ENCODE data around the gene TMBIM1.

TMBIM1 gene

DNA sequence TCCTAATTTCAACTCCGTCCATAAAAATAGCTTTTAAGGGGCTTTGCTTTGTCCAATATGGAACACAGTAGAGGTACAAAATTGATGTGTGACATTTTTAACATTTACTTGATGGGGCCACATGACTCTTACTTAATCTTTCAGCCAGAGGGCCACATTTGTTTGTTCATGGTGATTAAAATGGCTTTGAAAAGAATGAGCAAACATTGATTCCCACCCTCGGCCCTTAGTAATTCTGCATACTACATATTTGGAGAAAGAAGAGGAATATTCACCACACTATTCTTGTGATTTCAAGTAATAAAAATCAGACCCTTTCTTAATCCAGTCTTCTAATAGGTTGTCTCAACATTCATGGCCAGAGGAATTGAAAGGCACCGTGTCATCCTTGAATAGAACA is 57.8 kb downstream of the TMBIM1 start:
- no peak overlapping the region for H3K27ac ChIP-seq (ENCODE audit: low read depth, low read length)
- no peaks in the 10 kb centered on the region for H3K9me3 ChIP-seq (ENCODE audit: insufficient read depth, low read length)
- no peak overlapping the region for H3K4me2 ChIP-seq (ENCODE audit: low read depth, low read length, poor library complexity, severe bottlenecking)
- H3K36me3 ChIP-seq (ENCODE audit: low read length), result peaks cover 67% of the 10 kb centered on the region
- H3F3A ChIP-seq (ENCODE audit: insufficient read depth), result peaks cover 3% of the 10 kb centered on the region; the same call in 1 of the 2 replicates
- no peak overlapping the region for H3K9ac ChIP-seq (ENCODE audit: low read length)
- H3K27me3 ChIP-seq (ENCODE audit: low read length), result no peaks in the 10 kb centered on the region
- peaks cover 13% of the 10 kb centered on the region; the same call in 1 of the 2 replicates for H4K20me1 ChIP-seq (ENCODE audit: low read depth, low read length)
- H3K79me2 ChIP-seq (ENCODE audit: insufficient read depth, low read length), result peaks cover 23% of the 10 kb centered on the region
- no peaks in the 10 kb centered on the region for H3K9me2 ChIP-seq (replicated peaks; ENCODE audit: insufficient read depth, low read length)
- H2AFZ ChIP-seq (ENCODE audit: low read depth, low read length, severe bottlenecking), result no peak overlapping the region
- H3K4me3 ChIP-seq (ENCODE audit: insufficient read depth, low read length, poor library complexity, severe bottlenecking), result no peak overlapping the region
- TF ChIP-seq, protein P1, sequence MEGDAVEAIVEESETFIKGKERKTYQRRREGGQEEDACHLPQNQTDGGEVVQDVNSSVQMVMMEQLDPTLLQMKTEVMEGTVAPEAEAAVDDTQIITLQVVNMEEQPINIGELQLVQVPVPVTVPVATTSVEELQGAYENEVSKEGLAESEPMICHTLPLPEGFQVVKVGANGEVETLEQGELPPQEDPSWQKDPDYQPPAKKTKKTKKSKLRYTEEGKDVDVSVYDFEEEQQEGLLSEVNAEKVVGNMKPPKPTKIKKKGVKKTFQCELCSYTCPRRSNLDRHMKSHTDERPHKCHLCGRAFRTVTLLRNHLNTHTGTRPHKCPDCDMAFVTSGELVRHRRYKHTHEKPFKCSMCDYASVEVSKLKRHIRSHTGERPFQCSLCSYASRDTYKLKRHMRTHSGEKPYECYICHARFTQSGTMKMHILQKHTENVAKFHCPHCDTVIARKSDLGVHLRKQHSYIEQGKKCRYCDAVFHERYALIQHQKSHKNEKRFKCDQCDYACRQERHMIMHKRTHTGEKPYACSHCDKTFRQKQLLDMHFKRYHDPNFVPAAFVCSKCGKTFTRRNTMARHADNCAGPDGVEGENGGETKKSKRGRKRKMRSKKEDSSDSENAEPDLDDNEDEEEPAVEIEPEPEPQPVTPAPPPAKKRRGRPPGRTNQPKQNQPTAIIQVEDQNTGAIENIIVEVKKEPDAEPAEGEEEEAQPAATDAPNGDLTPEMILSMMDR (IDR thresholded peaks at IDR 0.05; ENCODE audit: insufficient read depth, low read length, poor library complexity, severe bottlenecking), result no peak
- TF ChIP-seq EZH2phosphoT487 (conservative IDR thresholded peaks at IDR 0.05; ENCODE audit: low read length), result no peak

DNA sequence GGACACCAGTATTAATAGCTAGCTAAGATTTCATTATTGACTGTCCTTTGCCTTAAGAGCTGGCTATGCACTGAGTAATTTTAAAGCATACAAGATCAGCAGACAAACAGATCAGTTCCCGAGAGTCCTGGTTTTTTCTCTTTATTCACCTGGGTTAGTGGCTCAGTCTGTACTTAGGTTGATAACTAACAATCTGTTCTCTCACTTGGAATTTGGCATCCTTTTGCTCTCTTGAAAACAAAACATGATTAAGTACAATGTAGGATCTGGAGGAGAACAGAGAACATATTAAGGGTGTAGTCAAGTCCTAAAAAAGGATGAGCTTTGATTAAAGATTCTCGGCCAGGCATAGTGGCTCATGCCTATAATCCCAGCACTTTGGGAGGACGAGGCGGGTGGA is 58.8 kb downstream of the TMBIM1 start:
- Histone ChIP-seq H3K79me2 (ENCODE audit: insufficient read depth, low read length) (peaks cover 31% of the 10 kb centered on the region), H3K9me3 (ENCODE audit: insufficient read depth, low read length) (no peaks in the 10 kb centered on the region), H2AFZ (ENCODE audit: low read depth, low read length, severe bottlenecking) (no peak overlapping the region), H4K20me1 (ENCODE audit: low read depth, low read length) (peaks cover 13% of the 10 kb centered on the region; the same call in 1 of the 2 replicates), H3K36me3 (ENCODE audit: low read length) (peaks cover 68% of the 10 kb centered on the region), H3K4me3 (ENCODE audit: insufficient read depth, low read length, poor library complexity, severe bottlenecking) (no peak overlapping the region), H3K9me2 (replicated peaks; ENCODE audit: insufficient read depth, low read length) (no peaks in the 10 kb centered on the region), H3K27me3 (ENCODE audit: low read length) (no peaks in the 10 kb centered on the region), H3K4me2 (ENCODE audit: low read depth, low read length, poor library complexity, severe bottlenecking) (no peak overlapping the region), H3K27ac (ENCODE audit: low read depth, low read length) (no peak overlapping the region), H3K9ac (ENCODE audit: low read length) (no peak overlapping the region), H3F3A (ENCODE audit: insufficient read depth) (peaks cover 13% of the 10 kb centered on the region; the same call in 1 of the 2 replicates)
- TF ChIP-seq, protein P1 (IDR thresholded peaks at IDR 0.05; ENCODE audit: insufficient read depth, low read length, poor library complexity, severe bottlenecking), result no peak
- no peak for TF ChIP-seq EZH2phosphoT487 (conservative IDR thresholded peaks at IDR 0.05; ENCODE audit: low read length)

DNA sequence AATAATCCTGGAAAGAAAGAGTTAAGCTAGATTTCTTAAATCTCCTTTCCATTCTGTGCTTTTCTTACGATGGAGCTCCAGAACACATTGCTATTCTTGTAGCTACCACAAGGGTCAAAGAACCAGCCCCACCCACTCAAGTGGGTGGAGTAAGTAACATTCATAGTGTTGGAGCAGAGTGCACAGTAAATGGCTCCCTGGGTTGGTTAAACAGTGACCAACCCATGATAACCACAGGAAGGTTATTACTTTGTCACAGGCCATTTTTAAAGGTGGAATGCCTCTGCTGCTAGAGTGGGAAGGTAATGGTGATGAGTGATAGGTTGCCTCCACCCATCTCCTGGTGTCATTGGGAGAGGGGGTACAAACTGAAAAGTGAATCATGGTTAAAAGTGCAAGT is 61.4 kb downstream of the TMBIM1 start:
- no peak overlapping the region for H3K9ac ChIP-seq (ENCODE audit: low read length)
- no peak overlapping the region for H3K27ac ChIP-seq (ENCODE audit: low read depth, low read length)
- H3K9me3 ChIP-seq (ENCODE audit: insufficient read depth, low read length), result no peaks in the 10 kb centered on the region
- no peaks in the 10 kb centered on the region for H3K9me2 ChIP-seq (replicated peaks; ENCODE audit: insufficient read depth, low read length)
- H3F3A ChIP-seq (ENCODE audit: insufficient read depth), result peaks cover 13% of the 10 kb centered on the region; the same call in 1 of the 2 replicates
- peaks cover 16% of the 10 kb centered on the region; the same call in 1 of the 2 replicates for H4K20me1 ChIP-seq (ENCODE audit: low read depth, low read length)
- H3K79me2 ChIP-seq (ENCODE audit: insufficient read depth, low read length), result peaks cover 40% of the 10 kb centered on the region
- no peak overlapping the region for H3K4me3 ChIP-seq (ENCODE audit: insufficient read depth, low read length, poor library complexity, severe bottlenecking)
- H3K4me2 ChIP-seq (ENCODE audit: low read depth, low read length, poor library complexity, severe bottlenecking), result no peak overlapping the region
- H3K36me3 ChIP-seq (ENCODE audit: low read length), result peaks cover 61% of the 10 kb centered on the region
- no peaks in the 10 kb centered on the region for H3K27me3 ChIP-seq (ENCODE audit: low read length)
- no peak overlapping the region for H2AFZ ChIP-seq (ENCODE audit: low read depth, low read length, severe bottlenecking)
- TF ChIP-seq, protein P1 (IDR thresholded peaks at IDR 0.05; ENCODE audit: insufficient read depth, low read length, poor library complexity, severe bottlenecking), result no peak
- TF ChIP-seq EZH2phosphoT487 (conservative IDR thresholded peaks at IDR 0.05; ENCODE audit: low read length), result no peak
